Dedifferentiated amniotic fluid mesenchymal stem cell (primary cell): ENCODE measurements around the gene DIAPH1.

Source experiments
- DNase-seq: peaks from one replicate; pipeline ENCODE4 v3.0.0-alpha.2; 2016; ENCODE audit errors: extremely low spot score

DIAPH1 gene

GRCh38 chr5:141519605-141520565 lies 98.9 kb downstream of the DIAPH1 start:
- no peak for DNase-seq

DNA sequence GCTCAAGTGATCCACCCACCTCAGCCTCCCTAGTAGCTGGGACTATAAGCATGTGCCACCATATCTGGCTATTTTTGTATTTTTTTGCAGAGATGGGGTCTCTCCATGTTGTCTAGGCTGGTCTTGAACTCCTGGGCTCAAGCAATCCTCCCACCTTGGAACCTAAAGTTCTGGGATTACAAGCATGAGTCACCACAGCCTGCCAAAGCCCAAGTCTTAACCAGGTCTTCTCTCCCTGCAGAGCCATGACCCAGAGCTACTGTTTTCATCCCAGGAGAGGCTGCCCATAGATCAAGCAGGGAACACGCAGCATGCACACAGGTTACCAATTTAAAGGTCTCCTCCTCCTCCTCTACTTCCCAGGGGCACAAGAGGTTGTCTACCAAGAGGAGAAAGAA lies 100.2 kb downstream of the DIAPH1 start:
- DNase-seq = no peak

DNA sequence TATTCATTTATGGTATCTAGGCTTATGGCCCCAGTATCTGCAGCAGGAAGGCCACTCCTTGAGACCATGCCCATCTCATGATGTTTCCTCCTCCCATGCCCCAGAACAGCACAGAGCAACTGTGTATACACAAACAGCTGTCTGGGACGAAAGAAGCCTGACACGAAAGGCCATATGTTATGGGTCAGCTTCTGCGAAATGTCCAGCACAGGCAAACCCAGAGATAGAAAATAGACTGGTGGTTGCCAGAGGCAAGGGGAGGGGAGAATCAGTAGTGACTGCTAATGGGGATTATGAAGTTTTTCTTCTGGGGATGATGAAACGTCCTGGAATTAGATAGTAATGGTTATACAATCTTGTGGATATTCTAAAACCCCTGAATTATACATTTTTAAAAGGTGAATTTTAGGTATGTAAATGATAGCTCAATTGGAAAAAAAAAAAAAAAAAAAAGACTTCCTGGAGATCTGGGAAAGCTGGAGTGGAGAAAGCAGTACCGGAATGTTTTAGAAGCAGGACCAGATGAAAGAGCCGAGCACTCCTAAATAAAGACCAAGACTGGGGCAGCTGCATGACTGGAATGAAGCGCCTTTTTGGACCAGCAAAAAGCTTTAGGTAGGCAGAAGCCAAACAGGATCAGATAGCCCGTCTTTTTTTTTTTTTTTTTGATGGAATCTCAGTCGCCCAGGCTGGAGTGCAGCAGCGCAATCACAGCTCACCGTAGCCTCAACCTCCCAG lies 100.8 kb downstream of the DIAPH1 start:
- peak; percentile 59 for DNase-seq

GRCh38 chr5:141517312-141517711 lies 101.5 kb downstream of the DIAPH1 start:
- DNase-seq = no peak

DNA sequence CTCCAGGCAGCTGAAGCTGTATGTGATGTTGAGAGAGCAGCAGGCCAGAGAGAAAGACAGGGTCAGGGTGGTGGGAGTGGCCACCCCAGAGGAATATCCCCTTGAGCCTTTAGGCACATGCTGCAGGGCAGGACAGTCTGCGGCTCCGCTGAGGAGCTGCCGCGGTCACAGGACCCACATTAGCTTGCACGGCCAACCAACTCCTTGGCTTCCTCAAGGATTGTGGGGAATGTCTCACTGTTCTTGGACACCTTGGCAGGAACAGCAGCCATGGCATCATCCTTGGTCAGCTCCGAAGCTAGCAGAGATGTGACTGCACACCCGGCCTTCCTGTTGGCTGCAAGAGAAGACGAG lies 102.2 kb downstream of the DIAPH1 start:
- no peak for DNase-seq

DNA sequence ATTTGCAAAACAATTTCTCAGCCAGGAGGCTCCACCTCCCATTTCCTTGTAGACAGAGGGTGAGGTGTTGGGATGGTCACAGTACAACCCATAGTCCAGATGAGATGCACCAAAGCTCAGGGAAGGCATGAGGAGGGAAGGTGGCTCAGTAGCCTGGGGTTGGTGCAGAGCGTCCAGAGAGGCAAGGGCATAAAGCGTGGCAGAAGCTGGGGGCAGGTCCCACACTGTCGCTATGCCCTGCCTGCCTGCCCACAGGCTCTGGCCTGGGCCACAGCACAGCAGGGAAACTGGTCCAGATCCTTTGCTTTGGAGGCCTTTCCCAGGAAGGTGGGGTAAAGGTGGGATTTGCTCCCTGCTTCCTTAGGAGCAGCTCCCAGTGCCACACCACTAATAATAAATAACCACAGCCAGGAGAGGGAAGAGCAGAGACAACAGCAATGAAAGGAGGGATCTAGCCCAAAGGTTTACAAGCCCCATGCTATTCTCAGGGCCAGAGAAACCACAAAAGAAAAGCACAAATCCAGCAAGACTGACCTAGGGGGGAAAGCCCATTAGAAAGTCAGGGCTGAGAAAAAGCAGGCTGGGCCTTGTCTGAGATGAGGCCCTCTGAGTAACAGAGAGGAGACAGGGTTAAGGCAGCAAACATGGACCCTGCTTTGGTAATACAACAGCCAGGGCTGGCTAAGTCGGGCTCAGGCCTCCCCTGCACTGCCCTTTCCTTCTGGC lies 102.7 kb downstream of the DIAPH1 start:
- DNase-seq = no peak

GRCh38 chr5:141515141-141515540 lies 103.7 kb downstream of the DIAPH1 start:
- DNase-seq = no peak

- DNase-seq = no peak
These were observed 104.3 kb downstream of the DIAPH1 start for GRCh38 chr5:141514330-141515133.

DNA sequence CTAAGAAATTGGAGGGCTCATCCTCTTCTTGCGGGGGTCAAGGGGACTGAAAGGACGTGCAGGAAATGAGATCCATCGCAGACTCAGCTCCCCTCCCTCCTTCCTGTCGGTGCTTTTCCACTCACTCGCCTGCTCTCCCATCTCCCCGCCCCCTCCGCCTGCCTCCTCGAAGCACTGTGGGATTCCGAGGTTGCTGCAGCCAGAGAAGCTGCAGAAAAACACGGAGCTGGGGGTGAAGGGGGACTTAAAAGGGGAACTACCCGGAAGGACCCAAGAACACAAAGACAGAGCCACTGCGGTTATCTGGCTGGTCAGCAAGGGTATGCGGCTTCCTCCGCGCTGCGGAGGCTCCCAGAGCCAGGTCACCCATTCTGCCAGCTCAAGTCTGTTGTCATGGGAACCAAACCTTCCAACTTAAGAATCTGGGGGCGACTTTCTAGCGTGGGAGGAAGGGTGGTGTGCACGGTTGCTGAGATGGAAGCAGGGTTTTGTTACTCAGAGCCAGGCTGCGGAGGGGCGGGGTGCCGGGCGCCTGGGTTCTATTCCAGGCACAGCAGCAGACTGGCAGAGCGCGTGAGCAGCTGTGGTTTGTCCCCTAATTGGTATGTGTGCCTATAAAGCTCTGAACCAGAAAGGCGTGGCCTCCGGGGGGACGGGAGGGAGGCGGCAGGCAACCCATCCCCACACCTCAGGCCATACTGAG lies 105.0 kb downstream of the DIAPH1 start:
- peak; percentile 86 for DNase-seq

GRCh38 chr5:141512911-141513626 lies 105.7 kb downstream of the DIAPH1 start:
- peak; percentile 52 for DNase-seq

GRCh38 chr5:141512390-141512910 lies 106.3 kb downstream of the DIAPH1 start:
- DNase-seq = peak; percentile 59

GRCh38 chr5:141511771-141512325 lies 107.0 kb downstream of the DIAPH1 start:
- no peak for DNase-seq

DNA sequence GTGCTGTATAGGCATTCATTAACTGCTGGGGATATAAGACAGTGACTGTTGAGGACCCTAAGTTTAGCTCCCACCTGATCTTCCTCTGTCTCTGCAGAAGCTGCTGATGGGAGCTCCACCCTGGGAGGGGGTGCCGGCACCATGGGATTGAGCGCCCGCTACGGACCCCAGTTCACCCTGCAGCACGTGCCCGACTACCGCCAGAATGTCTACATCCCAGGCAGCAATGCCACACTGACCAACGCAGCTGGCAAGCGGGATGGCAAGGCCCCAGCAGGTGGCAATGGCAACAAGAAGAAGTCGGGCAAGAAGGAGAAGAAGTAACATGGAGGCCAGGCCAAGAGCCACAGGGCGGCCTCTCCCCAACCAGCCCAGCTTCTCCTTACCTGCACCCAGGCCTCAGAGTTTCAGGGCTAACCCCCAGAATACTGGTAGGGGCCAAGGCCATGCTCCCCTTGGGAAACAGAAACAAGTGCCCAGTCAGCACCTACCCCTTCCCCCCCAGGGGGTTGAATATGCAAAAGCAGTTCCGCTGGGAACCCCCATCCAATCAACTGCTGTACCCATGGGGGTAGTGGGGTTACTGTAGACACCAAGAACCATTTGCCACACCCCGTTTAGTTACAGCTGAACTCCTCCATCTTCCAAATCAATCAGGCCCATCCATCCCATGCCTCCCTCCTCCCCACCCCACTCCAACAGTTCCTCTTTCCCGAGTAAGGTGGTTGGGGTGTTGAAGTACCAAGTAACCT lies 107.8 kb downstream of the DIAPH1 start:
- DNase-seq = no peak

GRCh38 chr5:141510160-141510559 lies 108.6 kb downstream of the DIAPH1 start:
- no peak for DNase-seq

DNA sequence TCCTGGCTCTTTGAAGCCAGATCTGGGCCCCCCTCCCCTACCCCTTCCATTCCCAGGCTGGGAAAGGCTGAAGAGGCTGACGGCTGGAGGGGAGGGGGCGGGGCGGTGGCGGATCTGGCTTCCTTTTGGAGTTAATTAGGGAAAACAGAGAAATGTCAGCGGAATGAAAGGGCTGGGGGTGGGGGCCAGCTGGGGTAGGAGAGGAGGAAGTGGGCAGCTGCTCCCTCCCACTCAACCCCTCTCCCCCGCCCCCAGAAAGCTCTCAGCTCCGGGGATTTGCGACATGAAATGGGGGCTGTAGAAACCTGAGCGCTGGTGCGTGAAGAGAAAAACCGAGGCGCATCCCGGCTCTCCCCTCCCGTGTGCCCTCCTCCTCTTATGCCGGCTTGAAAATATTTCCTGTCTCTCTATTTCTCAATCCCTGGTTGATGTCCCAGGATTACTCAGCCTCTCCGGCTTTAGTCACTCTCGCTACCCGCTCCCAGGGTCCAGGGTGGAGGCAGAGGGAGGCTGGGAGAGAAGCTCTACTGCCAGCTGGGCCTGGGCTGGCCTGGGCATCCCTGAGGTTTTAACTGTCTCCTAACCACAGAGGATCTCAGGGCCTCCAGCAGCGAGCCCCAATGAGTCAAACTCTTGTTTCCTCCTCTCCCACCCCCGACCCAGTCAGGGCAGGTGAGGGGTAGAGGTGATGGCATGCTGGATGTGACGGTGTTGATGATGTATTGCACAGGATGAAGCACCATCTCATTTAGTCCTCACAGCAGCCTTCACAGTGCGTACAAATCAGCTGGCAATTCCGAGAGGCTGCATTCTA lies 109.8 kb downstream of the DIAPH1 start:
- peak; percentile 98 for DNase-seq

GRCh38 chr5:141508440-141508797 lies 110.4 kb downstream of the DIAPH1 start:
- DNase-seq = no peak

GRCh38 chr5:141507387-141508091 lies 111.3 kb downstream of the DIAPH1 start:
- DNase-seq = peak; percentile 84
